Keratinocyte (primary cell): Measurements from ENCODE around the gene GLIS2.

Experiments
- EZH2 ChIP-seq: IDR thresholded peaks from one replicate; pipeline ENCODE4 v1.6.1; 2012; ENCODE audit warnings: inconsistent platforms, mild to moderate bottlenecking, low read length, moderate library complexity
- TF ChIP-seq, protein P1 (sequence below), 3 experiments: IDR thresholded peaks in 1 of 3; conservative IDR thresholded peaks in 1 of 3; optimal IDR thresholded peaks in 1 of 3; 2 replicates in 2 of 3; 3 replicates in 1 of 3; pipeline versions ENCODE3 to v1.5.1; 2011; ENCODE audit warnings: low read length in 3 of 3, mild to moderate bottlenecking in 3 of 3, moderate library complexity in 2 of 3, control low read depth in 1 of 3, inconsistent platforms in 1 of 3; ENCODE audit not compliant: insufficient read depth in 2 of 3; ENCODE audit errors: extremely low read depth in 1 of 3

GRCh38 chr16:4373909-4374742 lies 58.3 kb downstream of the GLIS2 start:
- TF ChIP-seq, protein P1, sequence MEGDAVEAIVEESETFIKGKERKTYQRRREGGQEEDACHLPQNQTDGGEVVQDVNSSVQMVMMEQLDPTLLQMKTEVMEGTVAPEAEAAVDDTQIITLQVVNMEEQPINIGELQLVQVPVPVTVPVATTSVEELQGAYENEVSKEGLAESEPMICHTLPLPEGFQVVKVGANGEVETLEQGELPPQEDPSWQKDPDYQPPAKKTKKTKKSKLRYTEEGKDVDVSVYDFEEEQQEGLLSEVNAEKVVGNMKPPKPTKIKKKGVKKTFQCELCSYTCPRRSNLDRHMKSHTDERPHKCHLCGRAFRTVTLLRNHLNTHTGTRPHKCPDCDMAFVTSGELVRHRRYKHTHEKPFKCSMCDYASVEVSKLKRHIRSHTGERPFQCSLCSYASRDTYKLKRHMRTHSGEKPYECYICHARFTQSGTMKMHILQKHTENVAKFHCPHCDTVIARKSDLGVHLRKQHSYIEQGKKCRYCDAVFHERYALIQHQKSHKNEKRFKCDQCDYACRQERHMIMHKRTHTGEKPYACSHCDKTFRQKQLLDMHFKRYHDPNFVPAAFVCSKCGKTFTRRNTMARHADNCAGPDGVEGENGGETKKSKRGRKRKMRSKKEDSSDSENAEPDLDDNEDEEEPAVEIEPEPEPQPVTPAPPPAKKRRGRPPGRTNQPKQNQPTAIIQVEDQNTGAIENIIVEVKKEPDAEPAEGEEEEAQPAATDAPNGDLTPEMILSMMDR (optimal IDR thresholded peaks at IDR 0.05 in 1 of 3, IDR thresholded peaks at IDR 0.05 in 1 of 3, conservative IDR thresholded peaks at IDR 0.05 in 1 of 3; ENCODE audit: extremely low read depth in 1 of 3, insufficient read depth in 2 of 3, low read length in 3 of 3) = no peak
- TF ChIP-seq EZH2 = no peak
